ENCODE results near the gene ENTREP3. TPM values are rescaled to one million over a fixed set of nuclear protein-coding genes. Genes with fewer than 3 reads are reported as not detected.

Gene ENTREP3
- total and polyA plus RNA-seq, 2 donors from 2014 or later: 19.8 to 22.8 TPM

DNA sequence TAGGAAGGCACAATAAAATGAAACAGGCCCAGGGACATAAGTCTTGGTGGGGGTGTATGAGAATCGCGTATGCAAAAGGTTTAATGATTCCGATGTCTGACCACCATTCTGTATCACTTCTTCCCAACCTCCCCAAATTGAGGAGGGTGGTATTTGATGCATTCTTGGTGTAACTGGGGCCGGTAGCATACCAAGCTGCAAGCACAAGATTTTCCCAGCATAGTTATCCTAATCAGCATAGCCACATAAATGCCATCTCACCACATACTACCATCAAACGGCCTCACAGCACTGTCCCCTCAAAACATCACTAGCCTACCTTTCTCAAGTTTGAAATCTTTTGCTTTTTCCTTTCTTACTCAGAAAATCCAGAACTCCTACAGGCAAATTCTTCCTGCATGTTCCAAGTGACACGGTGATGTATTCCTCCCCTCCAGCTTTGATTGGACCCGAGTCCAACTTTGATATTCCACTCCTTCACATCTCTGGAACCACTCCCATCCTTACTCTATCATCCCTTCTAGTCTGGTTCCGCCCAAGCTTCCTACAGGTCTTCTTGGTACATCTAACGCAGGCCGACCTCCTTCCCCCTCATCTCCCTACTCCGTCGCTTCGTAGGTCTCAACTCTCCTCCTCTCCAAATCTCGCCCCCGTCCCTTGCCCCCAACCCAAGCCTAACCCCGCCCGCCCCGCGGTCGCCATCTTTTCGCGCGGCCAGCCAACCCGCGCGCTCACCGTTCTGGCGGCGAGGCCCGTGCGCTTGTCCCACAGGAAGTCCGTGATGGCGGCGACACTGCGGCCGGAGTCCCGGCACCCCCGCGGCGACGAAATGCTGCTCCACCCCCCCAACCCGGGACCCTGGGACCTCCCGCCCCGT, 17.4 kb upstream of the ENTREP3 start:
- peak overlapping the region; percentile 92 to 98 (median 98) for H3K4me3 ChIP-seq (ENCODE audit: low read length in 3 of 3)
- peak in 3 of 5 donors; percentile 66 to 78 (median 67) for DNase-seq
- H3K27me3 ChIP-seq (ENCODE audit: control insufficient read depth, insufficient read depth, low read length): no peaks in the 10 kb centered on the region
- TF ChIP-seq, protein P1, sequence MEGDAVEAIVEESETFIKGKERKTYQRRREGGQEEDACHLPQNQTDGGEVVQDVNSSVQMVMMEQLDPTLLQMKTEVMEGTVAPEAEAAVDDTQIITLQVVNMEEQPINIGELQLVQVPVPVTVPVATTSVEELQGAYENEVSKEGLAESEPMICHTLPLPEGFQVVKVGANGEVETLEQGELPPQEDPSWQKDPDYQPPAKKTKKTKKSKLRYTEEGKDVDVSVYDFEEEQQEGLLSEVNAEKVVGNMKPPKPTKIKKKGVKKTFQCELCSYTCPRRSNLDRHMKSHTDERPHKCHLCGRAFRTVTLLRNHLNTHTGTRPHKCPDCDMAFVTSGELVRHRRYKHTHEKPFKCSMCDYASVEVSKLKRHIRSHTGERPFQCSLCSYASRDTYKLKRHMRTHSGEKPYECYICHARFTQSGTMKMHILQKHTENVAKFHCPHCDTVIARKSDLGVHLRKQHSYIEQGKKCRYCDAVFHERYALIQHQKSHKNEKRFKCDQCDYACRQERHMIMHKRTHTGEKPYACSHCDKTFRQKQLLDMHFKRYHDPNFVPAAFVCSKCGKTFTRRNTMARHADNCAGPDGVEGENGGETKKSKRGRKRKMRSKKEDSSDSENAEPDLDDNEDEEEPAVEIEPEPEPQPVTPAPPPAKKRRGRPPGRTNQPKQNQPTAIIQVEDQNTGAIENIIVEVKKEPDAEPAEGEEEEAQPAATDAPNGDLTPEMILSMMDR (IDR thresholded peaks at IDR 0.05; ENCODE audit: borderline replicate concordance, extremely low read depth, insufficient read depth): no peak
- intact Hi-C loops (cut with DNase I): no loop called here
- peak overlapping the region; percentile 93 to 95 for H3K27ac ChIP-seq (ENCODE audit: low read depth in 2 of 2, low read length in 2 of 2)
- H3K4me1 ChIP-seq (ENCODE audit: control insufficient read depth in 2 of 3, insufficient read depth in 2 of 3, low read depth in 1 of 3, low read length in 3 of 3): peaks cover 0 to 6% (median 4%) of the 10 kb centered on the region in 3 donors
- peak overlapping the region; percentile 74 to 96 (median 89) for H3K9ac ChIP-seq (ENCODE audit: low read length in 3 of 3)
- no peak for FAIRE-seq
- H3K36me3 ChIP-seq (ENCODE audit: control insufficient read depth in 2 of 3, insufficient read depth in 3 of 3, low read length in 3 of 3): peaks cover 6 to 29% (median 27%) of the 10 kb centered on the region in 3 donors
- no peaks in the 10 kb centered on the region for H3K9me3 ChIP-seq (ENCODE audit: control insufficient read depth in 2 of 3, insufficient read depth in 1 of 3, low read length in 3 of 3)

DNA sequence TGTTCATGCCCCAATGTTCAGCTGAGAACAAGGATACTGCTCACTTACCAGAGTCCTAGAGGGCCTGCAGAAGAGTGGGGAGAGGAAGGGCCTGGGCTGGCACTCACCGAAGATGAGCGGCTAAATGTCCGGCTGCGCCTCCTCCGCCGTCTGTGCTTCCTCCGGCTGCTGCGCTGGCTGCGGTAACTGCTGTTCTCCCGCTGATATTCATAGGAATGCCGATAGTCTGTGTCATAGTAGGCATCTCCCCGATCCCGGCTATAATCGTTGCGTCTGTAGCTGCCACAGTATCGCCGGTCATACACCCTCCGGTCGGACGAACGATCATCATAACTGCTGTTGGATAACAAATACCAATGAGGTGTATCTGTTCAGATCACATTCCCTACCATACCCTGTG, 14.1 kb upstream of the ENTREP3 start:
- FAIRE-seq (no peak), DNase-seq (peak in 1 of 5 donors; percentile 52)
- H3K4me1 ChIP-seq (ENCODE audit: control insufficient read depth in 2 of 3, insufficient read depth in 2 of 3, low read depth in 1 of 3, low read length in 3 of 3): peaks cover 0 to 6% (median 4%) of the 10 kb centered on the region in 3 donors
- H3K36me3 ChIP-seq (ENCODE audit: control insufficient read depth in 2 of 3, insufficient read depth in 3 of 3, low read length in 3 of 3): peaks cover 8 to 56% (median 40%) of the 10 kb centered on the region in 3 donors
- no peak overlapping the region for H3K4me3 ChIP-seq (ENCODE audit: low read length in 3 of 3)
- intact Hi-C loops (cut with DNase I): no loop called here
- TF ChIP-seq, protein P1 (IDR thresholded peaks at IDR 0.05; ENCODE audit: borderline replicate concordance, extremely low read depth, insufficient read depth): no peak
- H3K27ac ChIP-seq (ENCODE audit: low read depth in 2 of 2, low read length in 2 of 2): no peak overlapping the region
- no peaks in the 10 kb centered on the region for H3K27me3 ChIP-seq (ENCODE audit: control insufficient read depth, insufficient read depth, low read length)
- no peak overlapping the region for H3K9ac ChIP-seq (ENCODE audit: low read length in 3 of 3)
- H3K9me3 ChIP-seq (ENCODE audit: control insufficient read depth in 2 of 3, insufficient read depth in 1 of 3, low read length in 3 of 3): no peaks in the 10 kb centered on the region

DNA sequence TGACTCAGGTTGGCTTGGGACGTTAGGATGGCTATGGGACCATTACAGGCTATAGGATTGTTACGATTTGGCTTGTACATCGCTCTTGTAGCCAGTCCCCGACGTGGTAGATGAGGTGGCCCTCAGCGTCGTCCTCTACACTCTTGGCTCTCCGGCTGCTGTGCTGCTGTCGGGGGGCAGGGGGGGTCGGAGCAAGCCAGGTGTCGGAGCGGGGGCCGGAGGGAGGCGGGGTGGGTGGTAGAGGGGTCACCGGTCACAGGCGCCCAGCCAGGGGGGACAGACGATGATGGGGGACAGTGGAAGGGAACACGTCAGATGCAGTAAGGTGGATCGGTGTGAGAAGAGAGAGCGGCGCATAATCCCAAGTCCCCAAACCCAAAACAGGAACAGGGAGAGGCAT, 13.3 kb upstream of the ENTREP3 start:
- TF ChIP-seq, protein P1 (IDR thresholded peaks at IDR 0.05; ENCODE audit: borderline replicate concordance, extremely low read depth, insufficient read depth): no peak
- Histone ChIP-seq H3K9me3 (ENCODE audit: control insufficient read depth in 2 of 3, insufficient read depth in 1 of 3, low read length in 3 of 3) (no peaks in the 10 kb centered on the region), H3K27ac (ENCODE audit: low read depth in 2 of 2, low read length in 2 of 2) (no peak overlapping the region), H3K4me1 (ENCODE audit: control insufficient read depth in 2 of 3, insufficient read depth in 2 of 3, low read depth in 1 of 3, low read length in 3 of 3) (peaks cover 0 to 6% (median 4%) of the 10 kb centered on the region in 3 donors), H3K4me3 (ENCODE audit: low read length in 3 of 3) (no peak overlapping the region), H3K36me3 (ENCODE audit: control insufficient read depth in 2 of 3, insufficient read depth in 3 of 3, low read length in 3 of 3) (peaks cover 8 to 60% (median 46%) of the 10 kb centered on the region in 3 donors), H3K27me3 (ENCODE audit: control insufficient read depth, insufficient read depth, low read length) (no peaks in the 10 kb centered on the region), H3K9ac (ENCODE audit: low read length in 3 of 3) (no peak overlapping the region)
- FAIRE-seq (no peak), DNase-seq (peak in 1 of 5 donors; percentile 66)
- intact Hi-C loops (cut with DNase I): no loop called here

Data from kidney (tissue), 14 donors.